ENCODE results near the gene ARFRP1.

ARFRP1 gene

GRCh38 chr20:63664143-63664851 lies 43.5 kb downstream of the ARFRP1 start:
- Histone ChIP-seq H2AK5ac (ENCODE audit: low read length) (no peak overlapping the region), H3K79me2 (ENCODE audit: control insufficient read depth, insufficient read depth, low read length) (no peaks in the 10 kb centered on the region), H2BK15ac (replicated peaks; ENCODE audit: low read depth) (no peak overlapping the region), H3K4ac (ENCODE audit: low read depth, low read length) (no peak overlapping the region), H4K5ac (ENCODE audit: low read length) (no peak overlapping the region), H3K36me3 (ENCODE audit: control insufficient read depth, insufficient read depth, low read length) (peaks cover 2% of the 10 kb centered on the region), H2BK120ac (ENCODE audit: low read depth, low read length) (no peak overlapping the region), H3K4me3 (ENCODE audit: low read length) (no peak overlapping the region), H3K4me2 (ENCODE audit: low read length) (no peak overlapping the region), H3K79me1 (ENCODE audit: low read length) (peaks cover under 1% of the 10 kb centered on the region), H3K23ac (ENCODE audit: low read length) (no peak overlapping the region), H4K8ac (ENCODE audit: low read depth, low read length) (no peak overlapping the region), H3K27me3 (ENCODE audit: insufficient read depth, low read length, poor library complexity) (no peaks in the 10 kb centered on the region), H3K4me1 (ENCODE audit: control insufficient read depth, low read depth, low read length) (no peaks in the 10 kb centered on the region), H3K56ac (ENCODE audit: low read length) (no peak overlapping the region), H2BK5ac (ENCODE audit: low read length) (no peak overlapping the region), H3K9ac (ENCODE audit: low read length) (no peak overlapping the region), H3K18ac (ENCODE audit: low read length) (no peak overlapping the region), H3K27ac (ENCODE audit: low read depth, low read length) (no peak overlapping the region)
- DNase-seq: no peak
- WGBS (ENCODE audit: extremely low coverage, insufficient coverage, low lambda C conversion rate): no CpG with 5 or more reads among the region's 22 CpGs

- no peaks in the 10 kb centered on the region for H3K79me2 ChIP-seq (ENCODE audit: control insufficient read depth, insufficient read depth, low read length)
- H2BK5ac ChIP-seq (ENCODE audit: low read length): no peak overlapping the region
- H2BK120ac ChIP-seq (ENCODE audit: low read depth, low read length): no peak overlapping the region
- no peak overlapping the region for H2AK5ac ChIP-seq (ENCODE audit: low read length)
- no peak overlapping the region for H3K4me3 ChIP-seq (ENCODE audit: low read length)
- no CpG with 5 or more reads among the region's 26 CpGs for WGBS (ENCODE audit: extremely low coverage, insufficient coverage, low lambda C conversion rate)
- DNase-seq: no peak
- H3K18ac ChIP-seq (ENCODE audit: low read length): no peak overlapping the region
- no peak overlapping the region for H4K8ac ChIP-seq (ENCODE audit: low read depth, low read length)
- peaks cover 2% of the 10 kb centered on the region for H3K4me1 ChIP-seq (ENCODE audit: control insufficient read depth, low read depth, low read length)
- no peak overlapping the region for H3K9ac ChIP-seq (ENCODE audit: low read length)
- no peak overlapping the region for H3K4me2 ChIP-seq (ENCODE audit: low read length)
- no peaks in the 10 kb centered on the region for H3K27me3 ChIP-seq (ENCODE audit: insufficient read depth, low read length, poor library complexity)
- peaks cover 7% of the 10 kb centered on the region for H3K79me1 ChIP-seq (ENCODE audit: low read length)
- H3K23ac ChIP-seq (ENCODE audit: low read length): no peak overlapping the region
- no peak overlapping the region for H2BK15ac ChIP-seq (replicated peaks; ENCODE audit: low read depth)
- no peak overlapping the region for H3K4ac ChIP-seq (ENCODE audit: low read depth, low read length)
- no peak overlapping the region for H3K27ac ChIP-seq (ENCODE audit: low read depth, low read length)
- no peak overlapping the region for H3K56ac ChIP-seq (ENCODE audit: low read length)
- no peak overlapping the region for H4K5ac ChIP-seq (ENCODE audit: low read length)
- peaks cover 2% of the 10 kb centered on the region for H3K36me3 ChIP-seq (ENCODE audit: control insufficient read depth, insufficient read depth, low read length)
These were observed 44.3 kb downstream of the ARFRP1 start for GRCh38 chr20:63663332-63664066.

- Histone ChIP-seq H2BK5ac (ENCODE audit: low read length) (no peak overlapping the region), H2BK15ac (replicated peaks; ENCODE audit: low read depth) (no peak overlapping the region), H4K8ac (ENCODE audit: low read depth, low read length) (no peak overlapping the region), H3K27me3 (ENCODE audit: insufficient read depth, low read length, poor library complexity) (no peaks in the 10 kb centered on the region), H3K4me3 (ENCODE audit: low read length) (no peak overlapping the region), H3K27ac (ENCODE audit: low read depth, low read length) (no peak overlapping the region), H3K79me2 (ENCODE audit: control insufficient read depth, insufficient read depth, low read length) (no peaks in the 10 kb centered on the region), H3K23ac (ENCODE audit: low read length) (no peak overlapping the region), H3K79me1 (ENCODE audit: low read length) (peaks cover 7% of the 10 kb centered on the region), H3K4me1 (ENCODE audit: control insufficient read depth, low read depth, low read length) (peaks cover 2% of the 10 kb centered on the region), H3K4ac (ENCODE audit: low read depth, low read length) (no peak overlapping the region), H3K36me3 (ENCODE audit: control insufficient read depth, insufficient read depth, low read length) (peaks cover 2% of the 10 kb centered on the region), H3K56ac (ENCODE audit: low read length) (no peak overlapping the region), H3K9ac (ENCODE audit: low read length) (no peak overlapping the region), H2BK120ac (ENCODE audit: low read depth, low read length) (no peak overlapping the region), H2AK5ac (ENCODE audit: low read length) (no peak overlapping the region), H4K5ac (ENCODE audit: low read length) (no peak overlapping the region), H3K4me2 (ENCODE audit: low read length) (no peak overlapping the region), H3K18ac (ENCODE audit: low read length) (no peak overlapping the region)
- DNase-seq: no peak
- WGBS (ENCODE audit: extremely low coverage, insufficient coverage, low lambda C conversion rate): no CpG with 5 or more reads among the region's 9 CpGs
These were observed 45.0 kb downstream of the ARFRP1 start for GRCh38 chr20:63662813-63663189.

- Histone ChIP-seq H4K8ac (ENCODE audit: low read depth, low read length) (no peak overlapping the region), H3K36me3 (ENCODE audit: control insufficient read depth, insufficient read depth, low read length) (peaks cover 2% of the 10 kb centered on the region), H3K23ac (ENCODE audit: low read length) (no peak overlapping the region), H2BK120ac (ENCODE audit: low read depth, low read length) (no peak overlapping the region), H3K9ac (ENCODE audit: low read length) (no peak overlapping the region), H3K18ac (ENCODE audit: low read length) (no peak overlapping the region), H3K4ac (ENCODE audit: low read depth, low read length) (no peak overlapping the region), H2AK5ac (ENCODE audit: low read length) (no peak overlapping the region), H2BK15ac (replicated peaks; ENCODE audit: low read depth) (no peak overlapping the region), H3K79me1 (ENCODE audit: low read length) (peaks cover 7% of the 10 kb centered on the region), H4K5ac (ENCODE audit: low read length) (no peak overlapping the region), H3K4me1 (ENCODE audit: control insufficient read depth, low read depth, low read length) (peaks cover 2% of the 10 kb centered on the region), H3K4me3 (ENCODE audit: low read length) (no peak overlapping the region), H2BK5ac (ENCODE audit: low read length) (no peak overlapping the region), H3K4me2 (ENCODE audit: low read length) (no peak overlapping the region), H3K27ac (ENCODE audit: low read depth, low read length) (no peak overlapping the region), H3K27me3 (ENCODE audit: insufficient read depth, low read length, poor library complexity) (no peaks in the 10 kb centered on the region), H3K79me2 (ENCODE audit: control insufficient read depth, insufficient read depth, low read length) (no peaks in the 10 kb centered on the region), H3K56ac (ENCODE audit: low read length) (no peak overlapping the region)
- no peak for DNase-seq
- WGBS (ENCODE audit: extremely low coverage, insufficient coverage, low lambda C conversion rate): no CpG with 5 or more reads among the region's 33 CpGs
These were observed 45.6 kb downstream of the ARFRP1 start for GRCh38 chr20:63661959-63662812.

GRCh38 chr20:63661108-63661507 lies 46.7 kb downstream of the ARFRP1 start:
- H3K79me2 ChIP-seq (ENCODE audit: control insufficient read depth, insufficient read depth, low read length): no peaks in the 10 kb centered on the region
- peaks cover 2% of the 10 kb centered on the region for H3K36me3 ChIP-seq (ENCODE audit: control insufficient read depth, insufficient read depth, low read length)
- no peak overlapping the region for H3K4me3 ChIP-seq (ENCODE audit: low read length)
- no CpG with 5 or more reads among the region's 22 CpGs for WGBS (ENCODE audit: extremely low coverage, insufficient coverage, low lambda C conversion rate)
- no peak overlapping the region for H4K8ac ChIP-seq (ENCODE audit: low read depth, low read length)
- no peak overlapping the region for H3K9ac ChIP-seq (ENCODE audit: low read length)
- H3K4me2 ChIP-seq (ENCODE audit: low read length): no peak overlapping the region
- no peak overlapping the region for H3K56ac ChIP-seq (ENCODE audit: low read length)
- H3K27me3 ChIP-seq (ENCODE audit: insufficient read depth, low read length, poor library complexity): no peaks in the 10 kb centered on the region
- H2BK120ac ChIP-seq (ENCODE audit: low read depth, low read length): no peak overlapping the region
- H3K4ac ChIP-seq (ENCODE audit: low read depth, low read length): no peak overlapping the region
- H3K18ac ChIP-seq (ENCODE audit: low read length): no peak overlapping the region
- no peak overlapping the region for H2AK5ac ChIP-seq (ENCODE audit: low read length)
- peaks cover 7% of the 10 kb centered on the region for H3K79me1 ChIP-seq (ENCODE audit: low read length)
- no peak overlapping the region for H4K5ac ChIP-seq (ENCODE audit: low read length)
- DNase-seq: no peak
- H3K23ac ChIP-seq (ENCODE audit: low read length): no peak overlapping the region
- H2BK15ac ChIP-seq (replicated peaks; ENCODE audit: low read depth): no peak overlapping the region
- no peak overlapping the region for H2BK5ac ChIP-seq (ENCODE audit: low read length)
- no peak overlapping the region for H3K27ac ChIP-seq (ENCODE audit: low read depth, low read length)
- peaks cover 2% of the 10 kb centered on the region for H3K4me1 ChIP-seq (ENCODE audit: control insufficient read depth, low read depth, low read length)
